CD4-positive, alpha-beta T cell treated with Interleukin-12 subunit alpha and Interleukin-12 subunit beta, for 1 hour (primary cell): Measurements from ENCODE around the gene SH2B3.

Experiments
- DNase-seq: peaks from one replicate; pipeline ENCODE4 v3.0.0-alpha.2; 2020

SH2B3 gene

GRCh38 chr12:111429828-111430432 is 24.2 kb downstream of the SH2B3 start:
- DNase-seq, result peak; percentile 85

- peak; percentile 85 for DNase-seq
Measured at GRCh38 chr12:111430433-111431353, 25.0 kb downstream of the SH2B3 start.

- DNase-seq, result no peak
Measured at GRCh38 chr12:111431772-111432171, 26.0 kb downstream of the SH2B3 start.

GRCh38 chr12:111434049-111434448 is 28.3 kb downstream of the SH2B3 start:
- no peak for DNase-seq

GRCh38 chr12:111434680-111435338 is 29.1 kb downstream of the SH2B3 start:
- peak; percentile 94 for DNase-seq

GRCh38 chr12:111435661-111436201 is 30.0 kb downstream of the SH2B3 start:
- peak; percentile 53 for DNase-seq

GRCh38 chr12:111436266-111436665 is 30.5 kb downstream of the SH2B3 start:
- no peak for DNase-seq

GRCh38 chr12:111436811-111437210 is 31.1 kb downstream of the SH2B3 start:
- no peak for DNase-seq

GRCh38 chr12:111437816-111438454 is 32.2 kb downstream of the SH2B3 start:
- DNase-seq, result no peak

GRCh38 chr12:111438481-111438880 is 32.8 kb downstream of the SH2B3 start:
- DNase-seq, result peak; percentile 60

- no peak for DNase-seq
Measured at GRCh38 chr12:111439657-111440151, 34.0 kb downstream of the SH2B3 start.

- DNase-seq, result no peak
Measured at GRCh38 chr12:111440152-111440551, 34.4 kb downstream of the SH2B3 start.

- DNase-seq, result no peak
Measured at GRCh38 chr12:111440631-111441030, 34.9 kb downstream of the SH2B3 start.

GRCh38 chr12:111441107-111441928 is 35.6 kb downstream of the SH2B3 start:
- DNase-seq, result no peak

GRCh38 chr12:111442301-111443045 is 36.8 kb downstream of the SH2B3 start:
- DNase-seq, result no peak

- DNase-seq, result no peak
Measured at GRCh38 chr12:111443086-111443485, 37.4 kb downstream of the SH2B3 start.

GRCh38 chr12:111443586-111443985 is 37.9 kb downstream of the SH2B3 start:
- DNase-seq, result no peak

GRCh38 chr12:111444314-111444924 is 38.7 kb downstream of the SH2B3 start:
- DNase-seq, result no peak

GRCh38 chr12:111444925-111445725 is 39.4 kb downstream of the SH2B3 start:
- DNase-seq, result peak; percentile 89
